ENCODE results near the gene ASCL5. TPM values are rescaled to one million over a fixed set of nuclear protein-coding genes. Genes with fewer than 3 reads are reported as not detected.

The ASCL5 gene
- total and polyA plus RNA-seq, 10 of the 15 experiments (the other 5 are each of a cell fraction or from before 2014, with no cell fraction given): 0.04 TPM; not detected in 9

DNA sequence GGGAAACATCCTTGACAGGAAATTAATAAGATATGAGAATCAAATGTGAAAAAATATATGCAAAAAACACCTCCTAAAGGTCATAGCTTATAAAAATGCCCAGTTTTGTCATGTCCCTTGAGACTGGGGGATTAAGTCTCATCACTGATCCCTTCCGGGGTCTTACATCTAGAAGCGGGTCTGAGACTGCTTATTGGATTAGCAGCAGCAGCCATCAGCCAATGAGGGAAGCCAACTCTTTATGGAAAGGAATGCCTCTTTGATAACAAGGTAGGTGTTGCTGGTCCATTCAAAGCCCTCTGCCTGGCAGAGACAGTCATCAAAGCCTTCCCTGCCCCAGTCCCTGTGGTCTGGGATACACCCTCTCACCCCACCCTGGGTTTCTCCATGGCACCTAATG is 10.9 kb downstream of the ASCL5 start:
- no peaks in the 10 kb centered on the region for H3K4me1 ChIP-seq (ENCODE audit: control insufficient read depth, insufficient read depth, low read length)
- no TSS peak for BruUV-seq (replicated peaks)
- H3K27ac ChIP-seq (ENCODE audit: control insufficient read depth, insufficient read depth): no peak overlapping the region
- ChIA-PET SMC1A (ENCODE audit: uncharacterized antibody, unreplicated experiment) (interaction anchor here (1.3 kb wide), 1 partner anchor 136 kb away, joined by 4 read pairs; no protein-coding TSS in a partner anchor), CTCF (interaction anchor here (1.4 to 5.4 kb wide), 2 partner anchors 9 to 144 kb away, joined by 6 to 47 read pairs; no protein-coding TSS in a partner anchor), RAD21 (ENCODE audit: unreplicated experiment) (interaction anchor here (1.0 to 1.9 kb wide), 2 partner anchors 30 to 144 kb away, joined by 4 to 6 read pairs; no protein-coding TSS in a partner anchor), POLR2A (no interaction called here)
- in situ Hi-C loops (cut with MboI): loop anchor here (5.0 kb wide), 1 partner anchor 139 kb away; no protein-coding TSS in a partner anchor
- peaks cover 4 to 8% of the 10 kb centered on the region in 2 experiments; a peak in 3 of 4 replicates for H3K27me3 ChIP-seq (replicated peaks in 1 of 2; ENCODE audit: control insufficient read depth in 2 of 2, insufficient read depth in 2 of 2, low read length in 1 of 2)
- DNase-seq (ENCODE audit: low read depth, low spot score) (no peak), FAIRE-seq (no peak), ATAC-seq (no peak)
- TF ChIP-seq NFYB (IDR thresholded peaks at IDR 0.05; ENCODE audit: insufficient read depth, low read depth, low read length) (no peak), IKZF1 (conservative IDR thresholded peaks at IDR 0.05) (no peak), RAD21 (IDR thresholded peaks at IDR 0.05; ENCODE audit: insufficient read depth, low read depth, low read length) (no peak)
- no peaks in the 10 kb centered on the region for H3K79me2 ChIP-seq (ENCODE audit: control insufficient read depth, insufficient read depth, low read length)
- no peaks in the 10 kb centered on the region for H3K36me3 ChIP-seq (ENCODE audit: control insufficient read depth in 2 of 2, insufficient read depth in 2 of 2, low read length in 1 of 2)
- H3K9me3 ChIP-seq (replicated peaks; ENCODE audit: control insufficient read depth, insufficient read depth, low read length): no peaks in the 10 kb centered on the region
- WGBS (ENCODE audit: insufficient coverage, insufficient replicate concordance, low lambda C conversion rate, missing lambda C conversion rate): 49% methylated on average over 2 of the region's 2 CpGs
- no peaks in the 10 kb centered on the region for H4K20me1 ChIP-seq (ENCODE audit: control insufficient read depth, insufficient read depth)
- intact Hi-C loops (cut with micrococcal nuclease; ENCODE audit: unreplicated experiment): loop anchor here (10.0 kb wide), 1 partner anchor 561 kb away; no protein-coding TSS in a partner anchor
- no peak overlapping the region for H2AFZ ChIP-seq (ENCODE audit: control insufficient read depth, low read depth, low read length)
- H3K4me2 ChIP-seq (ENCODE audit: control insufficient read depth, insufficient read depth): no peak overlapping the region
- H3K4me3 ChIP-seq: no peak overlapping the region
- H3K9ac ChIP-seq (ENCODE audit: control insufficient read depth, insufficient read depth, low read length): no peak overlapping the region

DNA sequence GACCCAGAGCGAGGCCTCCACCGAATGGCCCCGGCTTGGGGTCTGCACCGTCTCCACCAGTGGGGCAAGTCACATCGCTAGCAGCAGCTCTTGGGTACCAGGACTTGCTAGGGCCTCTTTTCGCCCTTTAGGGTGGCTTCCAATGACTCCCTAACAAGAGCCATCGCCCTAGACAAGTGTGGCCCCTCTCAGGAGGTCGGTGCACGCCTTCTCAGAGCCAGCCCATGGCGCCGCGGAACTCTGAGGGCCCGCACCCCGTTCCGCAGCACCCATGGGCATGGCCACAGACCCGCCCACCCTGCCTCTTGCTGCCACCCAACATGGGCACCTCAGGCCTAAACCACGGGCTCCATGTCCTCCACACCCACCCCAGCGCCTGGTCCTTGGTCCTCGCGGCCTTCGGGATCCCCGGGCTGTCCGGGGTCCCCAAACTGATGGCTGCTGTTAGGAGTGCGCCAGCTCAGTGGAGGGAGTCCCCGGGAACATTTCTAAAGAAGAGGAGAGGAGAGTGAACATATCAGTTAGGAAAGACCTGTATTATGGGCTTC is 11.5 kb downstream of the ASCL5 start:
- peaks cover 4 to 8% of the 10 kb centered on the region in 2 experiments; a peak in 3 of 4 replicates for H3K27me3 ChIP-seq (replicated peaks in 1 of 2; ENCODE audit: control insufficient read depth in 2 of 2, insufficient read depth in 2 of 2, low read length in 1 of 2)
- DNase-seq (ENCODE audit: low read depth, low spot score) (no peak), ATAC-seq (no peak), FAIRE-seq (no peak)
- H4K20me1 ChIP-seq (ENCODE audit: control insufficient read depth, insufficient read depth): no peaks in the 10 kb centered on the region
- no TSS peak for BruUV-seq (replicated peaks)
- no peaks in the 10 kb centered on the region for H3K79me2 ChIP-seq (ENCODE audit: control insufficient read depth, insufficient read depth, low read length)
- WGBS (ENCODE audit: insufficient coverage, insufficient replicate concordance, low lambda C conversion rate, missing lambda C conversion rate): 76% methylated on average over 25 of the region's 25 CpGs
- ChIA-PET RAD21 (ENCODE audit: unreplicated experiment) (interaction anchor here (1.2 to 3.0 kb wide), 3 partner anchors 20 to 144 kb away, joined by 3 to 21 read pairs (median 6); no protein-coding TSS in a partner anchor), POLR2A (no interaction called here), CTCF (interaction anchor here (1.0 to 5.4 kb wide), 4 partner anchors 8 to 143 kb away, joined by 3 to 47 read pairs (median 4); no protein-coding TSS in a partner anchor), SMC1A (ENCODE audit: uncharacterized antibody, unreplicated experiment) (interaction anchor here (1.2 to 2.1 kb wide), 2 partner anchors 54 to 143 kb away, joined by 3 to 13 read pairs; no protein-coding TSS in a partner anchor)
- intact Hi-C loops (cut with micrococcal nuclease; ENCODE audit: unreplicated experiment) (loop anchor here (2.0 to 10.0 kb wide), 2 partner anchors 137 to 561 kb away; no protein-coding TSS in a partner anchor), in situ Hi-C loops (cut with MboI) (loop anchor here (5.0 kb wide), 1 partner anchor 138 kb away; no protein-coding TSS in a partner anchor)
- no peaks in the 10 kb centered on the region for H3K4me1 ChIP-seq (ENCODE audit: control insufficient read depth, insufficient read depth, low read length)
- H3K9ac ChIP-seq (ENCODE audit: control insufficient read depth, insufficient read depth, low read length): no peak overlapping the region
- no peak overlapping the region for H3K27ac ChIP-seq (ENCODE audit: control insufficient read depth, insufficient read depth)
- no peak overlapping the region for H3K4me3 ChIP-seq
- no peak for TF ChIP-seq PAX5 (IDR thresholded peaks at IDR 0.05; ENCODE audit: borderline replicate concordance, low read depth, low read length)
- no peak for TF ChIP-seq POU2F2 (IDR thresholded peaks at IDR 0.05; ENCODE audit: borderline replicate concordance, low read depth, low read length)
- H3K4me2 ChIP-seq (ENCODE audit: control insufficient read depth, insufficient read depth): no peak overlapping the region
- H2AFZ ChIP-seq (ENCODE audit: control insufficient read depth, low read depth, low read length): no peak overlapping the region
- no peaks in the 10 kb centered on the region for H3K36me3 ChIP-seq (ENCODE audit: control insufficient read depth in 2 of 2, insufficient read depth in 2 of 2, low read length in 1 of 2)
- no peaks in the 10 kb centered on the region for H3K9me3 ChIP-seq (replicated peaks; ENCODE audit: control insufficient read depth, insufficient read depth, low read length)
